ENCODE measurements around the gene YPEL5. TPM values are rescaled to one million over a fixed set of nuclear protein-coding genes. Genes with fewer than 3 reads are reported as not detected.
"Not testable (repeated sequence)": the region's sequence is repeated elsewhere in the genome, so short reads cannot be mapped to it uniquely, and the experiment has no call there.

Gene YPEL5
- total RNA-seq: 100 to 1,000 TPM in 1 of 2 donors, 10 to 100 TPM in 1; 81.8 to 123 TPM

DNA sequence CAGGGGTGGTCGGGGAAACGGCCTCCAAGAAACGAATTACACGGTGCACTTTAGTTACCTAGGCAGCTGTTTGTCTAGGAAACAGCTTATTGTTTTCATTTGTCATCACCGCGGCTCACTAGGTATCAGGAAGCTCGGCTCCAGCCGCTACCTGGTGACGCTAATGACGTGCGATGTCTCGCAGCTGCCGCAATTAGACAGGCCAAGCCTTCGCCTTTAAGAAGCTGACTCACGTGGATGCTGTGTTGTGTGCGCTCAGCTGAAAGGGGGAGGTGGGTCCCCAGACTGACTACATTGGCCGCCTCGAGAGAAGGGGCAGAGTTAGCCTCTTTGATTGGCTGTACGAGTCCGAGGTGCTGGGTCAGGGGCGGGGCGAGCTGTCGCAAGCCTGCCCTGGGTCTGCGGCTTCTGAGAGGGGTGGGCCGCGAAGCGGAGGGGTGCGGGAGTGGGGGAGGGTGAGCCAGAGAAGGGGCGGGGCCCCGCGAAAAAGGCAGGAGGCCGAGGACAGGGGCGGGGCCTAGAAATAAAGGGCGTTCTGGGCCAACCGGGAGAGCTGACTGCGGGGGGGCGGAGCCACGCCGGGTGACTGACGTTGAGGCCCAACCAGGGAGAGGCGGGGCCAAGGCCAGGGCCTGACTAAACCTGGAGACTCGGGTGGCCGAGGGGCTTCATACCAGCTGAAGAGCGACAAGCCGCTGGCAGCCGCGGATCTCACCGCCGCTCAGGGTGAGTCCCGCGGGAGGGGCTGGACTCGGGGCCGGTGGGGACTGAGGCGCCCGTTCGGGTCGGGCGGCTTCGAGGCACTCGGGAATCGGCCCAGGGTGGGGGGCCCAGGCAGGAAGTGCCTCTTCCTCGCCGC is at the start of gene YPEL5:
Gene YPEL5, plus strand, starts transcription at position 671 of the 859 bp plus-strand sequence. CDS start 9,645 bp downstream, outside the sequence.
- under 1% methylated on average over 48 of the region's 63 CpGs for WGBS
- H3K27ac ChIP-seq: peak within 1 kb of the TSS; percentile 99 to 100
- DNase-seq (ENCODE audit: low spot score): peak; percentile 99
- peak within 1 kb of the TSS; percentile 97 to 99 for H3K4me3 ChIP-seq
- H3K36me3 ChIP-seq: no peaks in the 10 kb centered on the region
- intact Hi-C loops (cut with DNase I): no loop called here
- no peaks in the 10 kb centered on the region for H3K9me3 ChIP-seq
- H3K27me3 ChIP-seq (replicated peaks; ENCODE audit: insufficient read depth): no peaks in the 10 kb centered on the region
- peaks cover 8% of the 10 kb centered on the region for H3K4me1 ChIP-seq (replicated peaks)
- TF ChIP-seq, protein P1, sequence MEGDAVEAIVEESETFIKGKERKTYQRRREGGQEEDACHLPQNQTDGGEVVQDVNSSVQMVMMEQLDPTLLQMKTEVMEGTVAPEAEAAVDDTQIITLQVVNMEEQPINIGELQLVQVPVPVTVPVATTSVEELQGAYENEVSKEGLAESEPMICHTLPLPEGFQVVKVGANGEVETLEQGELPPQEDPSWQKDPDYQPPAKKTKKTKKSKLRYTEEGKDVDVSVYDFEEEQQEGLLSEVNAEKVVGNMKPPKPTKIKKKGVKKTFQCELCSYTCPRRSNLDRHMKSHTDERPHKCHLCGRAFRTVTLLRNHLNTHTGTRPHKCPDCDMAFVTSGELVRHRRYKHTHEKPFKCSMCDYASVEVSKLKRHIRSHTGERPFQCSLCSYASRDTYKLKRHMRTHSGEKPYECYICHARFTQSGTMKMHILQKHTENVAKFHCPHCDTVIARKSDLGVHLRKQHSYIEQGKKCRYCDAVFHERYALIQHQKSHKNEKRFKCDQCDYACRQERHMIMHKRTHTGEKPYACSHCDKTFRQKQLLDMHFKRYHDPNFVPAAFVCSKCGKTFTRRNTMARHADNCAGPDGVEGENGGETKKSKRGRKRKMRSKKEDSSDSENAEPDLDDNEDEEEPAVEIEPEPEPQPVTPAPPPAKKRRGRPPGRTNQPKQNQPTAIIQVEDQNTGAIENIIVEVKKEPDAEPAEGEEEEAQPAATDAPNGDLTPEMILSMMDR (IDR thresholded peaks at IDR 0.05): no peak
- TF ChIP-seq POLR2AphosphoS5 (IDR thresholded peaks at IDR 0.05) (peak; percentile 94), POLR2A (IDR thresholded peaks at IDR 0.05) (peak; percentile 99)

DNA sequence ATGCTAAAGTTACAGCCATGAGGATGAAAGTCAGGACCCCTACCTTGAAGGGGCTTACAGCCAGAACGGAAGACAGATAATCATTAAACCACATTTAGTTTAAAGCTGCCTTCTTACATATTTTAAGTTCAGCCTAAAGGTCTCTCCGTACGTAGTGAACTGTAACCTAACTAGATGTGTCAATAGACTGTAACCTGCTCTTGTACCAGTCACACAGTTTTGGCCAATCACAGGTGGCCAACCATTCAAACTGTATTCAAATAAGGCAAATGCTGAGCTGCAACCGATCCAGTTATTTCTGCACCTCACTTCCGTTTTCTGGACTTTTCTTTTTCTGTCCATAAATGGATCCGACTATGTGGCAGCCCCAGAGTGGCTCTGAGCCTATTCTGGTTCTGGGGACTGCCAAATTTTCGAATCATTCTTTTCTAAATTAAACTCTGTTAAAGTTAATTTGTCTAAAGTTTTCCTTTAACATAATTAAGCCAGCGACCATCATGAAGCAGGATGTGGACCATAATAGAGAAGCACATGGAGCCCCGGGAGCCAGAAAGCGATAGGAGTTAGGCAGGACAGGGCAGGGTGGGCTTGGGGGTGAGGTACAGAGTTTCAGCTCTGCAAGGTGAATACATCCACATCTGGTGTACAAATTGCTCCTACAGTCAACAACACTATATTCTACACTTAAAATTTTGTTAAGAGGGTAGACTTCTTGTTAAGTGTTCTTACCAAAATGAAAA is 48.4 kb upstream of the YPEL5 start:
- no peak for DNase-seq (ENCODE audit: low spot score)
- Histone ChIP-seq H3K27me3 (replicated peaks; ENCODE audit: insufficient read depth) (no peaks in the 10 kb centered on the region), H3K4me1 (replicated peaks) (no peaks in the 10 kb centered on the region), H3K27ac (no peak overlapping the region), H3K9me3 (no peaks in the 10 kb centered on the region), H3K4me3 (no peak overlapping the region), H3K36me3 (no peaks in the 10 kb centered on the region)
- WGBS: 75% methylated on average over 10 of the region's 10 CpGs
- TF ChIP-seq, protein P1 (IDR thresholded peaks at IDR 0.05): no peak
- TF ChIP-seq POLR2A (IDR thresholded peaks at IDR 0.05): no peak
- intact Hi-C loops (cut with DNase I): no loop called here

DNA sequence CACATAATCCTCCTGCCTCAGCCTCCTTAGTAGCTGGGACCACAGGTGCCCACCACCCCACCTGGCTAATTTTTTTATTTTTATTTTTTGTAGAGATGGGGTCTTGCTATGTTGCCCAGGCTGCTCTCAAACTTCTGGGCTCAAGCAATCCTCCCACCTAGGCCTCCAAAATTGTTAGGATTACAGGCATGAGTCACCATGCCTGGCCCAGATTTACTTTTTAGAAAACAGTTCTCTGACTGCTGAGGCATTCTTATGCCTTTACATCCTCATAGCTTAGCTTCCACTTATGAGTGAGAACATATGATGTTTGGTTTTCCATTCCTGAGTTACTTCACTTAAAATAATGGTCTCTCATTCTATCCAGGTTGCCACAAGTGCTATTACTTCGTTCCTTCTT is 47.4 kb upstream of the YPEL5 start:
- H3K27ac ChIP-seq; intact Hi-C loops (cut with DNase I); H3K27me3 ChIP-seq (replicated peaks; ENCODE audit: insufficient read depth); H3K36me3 ChIP-seq; DNase-seq (ENCODE audit: low spot score); H3K9me3 ChIP-seq; H3K4me3 ChIP-seq; H3K4me1 ChIP-seq (replicated peaks): not testable (repeated sequence)
- 94% methylated on average over 1 of the region's 1 CpG for WGBS

DNA sequence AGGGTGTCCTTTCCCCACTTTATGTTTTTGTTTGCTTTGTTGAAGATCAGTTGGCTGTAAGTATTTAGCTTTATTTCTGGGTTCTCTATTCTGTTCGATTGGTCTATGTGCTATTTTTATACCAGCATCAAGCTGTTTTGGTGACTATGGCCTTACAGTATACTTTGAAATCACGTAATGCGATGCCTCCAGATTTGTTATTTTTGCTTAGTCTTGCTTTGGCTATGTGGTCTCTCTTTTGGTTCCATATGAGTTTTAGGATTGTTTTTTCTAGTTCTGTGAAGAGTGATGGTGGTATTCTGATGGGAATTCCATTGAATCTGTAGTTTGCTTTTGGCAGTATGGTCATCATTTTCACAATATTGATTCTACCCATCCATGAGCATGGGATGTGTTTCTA is 46.1 kb upstream of the YPEL5 start:
- H3K27me3 ChIP-seq (replicated peaks; ENCODE audit: insufficient read depth); H3K4me3 ChIP-seq; DNase-seq (ENCODE audit: low spot score); H3K27ac ChIP-seq; H3K9me3 ChIP-seq; intact Hi-C loops (cut with DNase I); H3K4me1 ChIP-seq (replicated peaks); H3K36me3 ChIP-seq: not testable (repeated sequence)
- WGBS: 89% methylated on average over 3 of the region's 3 CpGs

DNA sequence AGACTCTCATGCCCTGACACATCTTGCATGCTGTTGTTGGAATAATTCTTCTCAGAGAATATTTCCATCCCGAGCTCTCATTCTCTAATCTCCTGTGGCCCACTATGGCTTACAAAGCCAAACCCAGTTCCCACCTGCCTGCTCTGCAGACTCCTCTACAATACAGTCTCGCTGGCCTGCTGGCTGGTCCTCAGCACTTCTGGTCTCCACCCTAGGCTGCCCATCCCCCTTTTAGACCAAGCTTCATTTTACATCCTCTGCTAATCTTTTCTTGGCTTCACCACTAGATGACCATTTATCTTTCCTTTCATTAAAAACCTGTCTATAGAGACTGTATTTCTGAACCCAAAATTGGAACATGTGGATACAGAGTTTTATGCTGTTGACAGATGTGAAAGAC is 42.5 kb upstream of the YPEL5 start:
- Histone ChIP-seq H3K4me1 (replicated peaks) (no peaks in the 10 kb centered on the region), H3K9me3 (no peaks in the 10 kb centered on the region), H3K4me3 (no peak overlapping the region), H3K27ac (no peak overlapping the region), H3K27me3 (replicated peaks; ENCODE audit: insufficient read depth) (no peaks in the 10 kb centered on the region), H3K36me3 (no peaks in the 10 kb centered on the region)
- TF ChIP-seq POLR2A (IDR thresholded peaks at IDR 0.05) (no peak), POLR2AphosphoS5 (IDR thresholded peaks at IDR 0.05) (no peak)
- TF ChIP-seq, protein P1 (IDR thresholded peaks at IDR 0.05): no peak
- 77% methylated on average over 2 of the region's 2 CpGs for WGBS
- intact Hi-C loops (cut with DNase I): no loop called here
- no peak for DNase-seq (ENCODE audit: low spot score)
